Stimulated activated CD4-positive, alpha-beta T cell treated with anti-CD3 and anti-CD28 coated beads, Interleukin-12 subunit alpha, Interleukin-12 subunit beta, amount 100 ng/mL, for 48 hours (primary cell): ENCODE results near the gene GIPR.
"Not testable (repeated sequence)": the region's sequence is repeated elsewhere in the genome, so short reads cannot be mapped to it uniquely, and the experiment has no call there.

Source experiments
- DNase-seq, 3 donors: peaks; one replicate each; pipeline ENCODE4 v3.0.0-alpha.2; 2020; ENCODE audit warnings: low read depth in 2 of 3, low spot score in 1 of 3

GIPR gene, protein sequence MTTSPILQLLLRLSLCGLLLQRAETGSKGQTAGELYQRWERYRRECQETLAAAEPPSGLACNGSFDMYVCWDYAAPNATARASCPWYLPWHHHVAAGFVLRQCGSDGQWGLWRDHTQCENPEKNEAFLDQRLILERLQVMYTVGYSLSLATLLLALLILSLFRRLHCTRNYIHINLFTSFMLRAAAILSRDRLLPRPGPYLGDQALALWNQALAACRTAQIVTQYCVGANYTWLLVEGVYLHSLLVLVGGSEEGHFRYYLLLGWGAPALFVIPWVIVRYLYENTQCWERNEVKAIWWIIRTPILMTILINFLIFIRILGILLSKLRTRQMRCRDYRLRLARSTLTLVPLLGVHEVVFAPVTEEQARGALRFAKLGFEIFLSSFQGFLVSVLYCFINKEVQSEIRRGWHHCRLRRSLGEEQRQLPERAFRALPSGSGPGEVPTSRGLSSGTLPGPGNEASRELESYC

DNA sequence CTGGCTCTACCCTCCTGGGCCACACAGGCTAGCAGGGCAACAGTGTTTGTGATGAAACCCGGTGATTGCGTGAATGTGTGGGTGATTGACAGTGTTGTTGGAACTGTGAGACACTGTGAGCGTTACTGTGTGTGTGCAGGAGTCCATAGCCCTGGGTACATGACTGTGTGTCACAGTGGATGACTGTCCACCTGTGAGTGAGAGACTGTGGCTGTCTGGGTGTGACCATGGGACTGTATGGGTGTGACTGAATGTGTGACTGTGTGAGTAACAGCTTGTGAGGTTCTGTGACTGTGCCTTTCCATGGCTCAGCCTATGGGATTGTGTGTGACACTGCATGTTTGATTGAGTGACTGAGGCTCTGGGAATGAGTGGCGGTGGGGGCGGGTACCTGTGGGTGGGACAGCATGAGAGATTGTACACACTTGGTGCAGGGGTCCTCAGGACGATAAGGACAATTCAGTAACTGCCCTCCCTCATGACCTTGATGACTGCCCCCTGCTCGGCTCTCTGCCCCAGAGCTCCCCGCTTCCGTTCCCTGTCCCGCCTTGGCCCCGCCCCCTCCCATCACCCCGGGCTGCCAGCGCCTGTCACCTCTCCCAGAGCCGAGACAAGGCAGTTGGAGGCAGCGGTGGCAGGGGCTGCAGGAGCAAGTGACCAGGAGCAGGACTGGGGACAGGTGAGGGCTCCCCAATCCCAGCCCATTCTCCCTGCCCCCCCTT, at the start of gene GIPR:
Gene GIPR (plus strand): TSS at position 602 of the 722 bp plus-strand sequence. CDS start 1,300 bp downstream, outside the sequence.
- DNase-seq, result peak; percentile 64 to 72 (median 68)

DNA sequence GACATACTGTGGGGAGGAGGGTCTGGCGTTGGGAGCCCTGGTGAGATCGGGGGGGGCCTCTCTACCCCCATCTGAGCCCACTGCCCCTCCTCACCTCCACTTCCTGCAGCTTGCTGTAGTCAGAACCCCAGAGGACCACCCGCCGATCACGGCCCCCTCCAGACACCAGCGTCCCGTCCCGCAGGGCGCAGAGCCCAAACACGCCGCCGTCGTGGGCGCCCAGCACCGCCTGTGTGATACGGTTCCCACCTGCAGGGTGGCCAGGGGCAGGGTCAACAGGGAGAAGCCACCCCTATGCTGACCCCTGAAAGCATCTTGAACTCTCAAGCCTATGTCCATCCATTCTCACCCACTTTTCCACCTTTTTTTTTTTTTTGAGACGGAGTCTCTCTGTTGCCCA, 46.6 kb upstream of the GIPR start:
- DNase-seq, result no peak

DNA sequence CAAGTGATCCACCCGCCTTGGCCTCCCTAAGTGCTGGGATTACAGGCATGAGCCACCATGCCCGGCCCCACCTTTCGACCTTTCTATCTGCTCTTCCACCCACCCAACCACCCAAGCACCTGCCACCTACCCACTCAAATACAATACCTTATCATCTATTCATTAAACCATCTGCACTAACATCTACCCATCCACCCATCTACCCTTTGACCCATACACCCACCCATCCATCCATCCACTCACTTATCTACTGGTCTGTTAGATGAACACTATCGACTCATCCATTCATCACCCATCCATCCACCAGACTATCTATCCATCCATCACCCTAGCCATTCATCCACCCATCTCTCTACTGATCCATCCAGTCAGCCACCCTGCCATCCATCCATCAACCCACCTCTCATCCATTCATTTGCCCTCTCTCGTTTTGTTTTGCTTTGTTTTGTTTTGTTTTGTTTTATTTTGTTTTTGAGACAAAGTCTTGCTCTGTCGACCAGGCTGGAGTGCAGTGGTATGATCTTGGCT, 46.0 kb upstream of the GIPR start:
- no peak for DNase-seq

DNA sequence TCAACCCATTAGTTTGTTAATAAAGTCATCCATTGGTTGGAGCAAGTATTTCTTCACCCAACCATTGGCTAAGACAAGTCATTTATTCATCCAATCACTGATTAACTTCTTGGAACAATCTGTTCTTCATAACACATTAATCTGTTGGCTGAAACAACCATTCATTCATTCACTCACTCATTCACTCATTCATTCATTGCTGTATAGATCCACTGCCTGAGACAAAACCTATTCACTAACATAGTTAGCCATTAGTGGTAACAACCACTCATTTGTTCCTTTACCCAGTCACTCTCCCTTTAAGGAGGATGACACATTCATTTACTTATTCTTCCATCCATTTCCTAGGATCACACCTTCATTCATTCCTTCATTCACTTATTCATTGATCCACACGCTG, 44.0 kb upstream of the GIPR start:
- no peak for DNase-seq

DNA sequence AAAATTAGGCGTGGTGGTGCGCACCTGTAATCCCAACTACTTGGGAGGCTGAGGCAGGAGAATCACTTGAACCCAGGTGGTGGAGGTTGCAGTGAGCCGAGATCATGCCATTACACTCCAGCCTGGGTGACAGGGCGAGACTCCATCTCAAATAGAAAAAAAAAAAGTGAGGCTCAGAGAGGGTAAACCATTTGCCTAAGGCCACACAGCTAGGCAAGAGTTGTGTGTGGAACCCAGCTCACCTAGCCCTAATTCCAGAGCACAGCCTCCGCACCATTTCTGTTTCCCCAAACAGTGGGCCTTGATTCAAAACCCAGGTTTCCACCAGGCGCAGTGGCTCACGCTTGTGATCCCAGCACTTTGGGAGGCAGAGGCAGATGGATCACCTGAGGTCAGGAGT, 39.8 kb upstream of the GIPR start:
- not testable (repeated sequence) for DNase-seq

DNA sequence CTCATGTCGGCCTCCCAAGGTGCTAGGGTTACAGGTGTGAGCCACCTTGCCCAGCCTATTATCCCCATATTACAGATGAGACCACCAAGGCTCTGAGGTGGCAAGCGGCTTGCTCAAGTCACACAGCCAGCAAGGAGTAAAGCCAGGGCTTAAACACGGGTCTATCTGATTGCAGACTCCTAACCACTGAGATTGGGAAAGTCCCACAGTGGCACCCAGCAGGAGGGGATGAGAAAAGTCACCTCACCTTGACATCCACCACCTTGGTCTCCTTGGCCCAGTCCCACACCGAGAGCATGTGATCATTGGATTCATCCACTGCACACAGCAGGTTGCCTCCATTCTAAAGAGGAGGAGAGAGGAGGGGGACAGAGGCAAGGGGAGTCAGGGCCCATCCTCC, 38.3 kb upstream of the GIPR start:
- DNase-seq, result no peak

DNA sequence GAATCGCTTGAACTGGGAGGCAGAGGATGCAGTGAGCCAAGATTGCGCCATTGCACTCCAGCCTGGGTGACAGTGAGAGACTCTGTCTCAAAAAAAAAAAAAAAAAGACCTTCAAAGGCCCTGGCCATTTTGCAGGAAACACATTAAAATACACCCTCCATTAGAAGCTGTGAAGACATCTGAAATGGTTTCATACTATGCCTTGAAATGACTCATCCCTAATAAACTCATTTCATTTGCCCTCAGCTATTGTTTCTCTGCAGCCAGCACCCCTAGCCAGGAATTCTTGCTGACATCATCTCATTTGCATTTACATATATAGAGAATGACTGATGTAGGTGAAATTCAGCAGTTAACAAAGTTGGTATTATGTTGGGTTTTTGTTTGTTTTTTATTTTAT, 37.6 kb upstream of the GIPR start:
- no peak for DNase-seq

DNA sequence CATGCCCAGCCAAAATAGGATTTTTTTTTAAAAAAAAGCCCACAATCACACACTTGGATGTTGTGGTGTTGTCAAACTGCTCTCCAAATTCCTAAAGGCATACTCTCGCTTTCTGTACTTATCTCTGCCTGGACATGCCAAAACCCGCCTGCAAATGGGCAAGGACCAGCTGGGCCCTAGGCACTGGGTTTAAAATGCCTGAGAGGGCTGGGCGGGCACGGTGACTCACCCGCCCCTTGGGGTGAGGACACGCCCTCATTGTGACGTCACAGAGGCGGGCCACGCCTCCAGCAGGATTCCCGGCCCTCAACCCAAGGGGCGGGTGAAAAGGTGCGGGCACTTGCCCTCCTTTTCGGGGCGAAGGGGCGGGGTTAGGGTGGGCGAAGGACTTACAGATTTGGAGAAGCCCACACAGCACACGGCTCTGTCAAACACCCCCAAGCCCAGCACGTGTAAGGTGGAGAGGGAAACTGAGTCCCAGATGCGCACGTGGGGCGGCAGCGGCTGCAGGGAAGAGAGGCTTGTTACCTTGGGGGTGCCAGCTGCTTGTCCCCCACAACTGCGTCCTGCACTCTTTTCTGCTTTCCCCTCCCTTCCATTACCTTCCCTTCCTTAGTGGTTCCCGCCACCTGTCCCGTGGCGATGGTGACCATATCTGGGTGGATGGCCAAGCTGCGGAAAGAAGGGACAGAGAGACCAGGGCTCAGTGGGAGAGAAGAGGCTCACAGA, 35.4 kb upstream of the GIPR start:
- peak in 2 of 3 donors; percentile 43 to 53 for DNase-seq

DNA sequence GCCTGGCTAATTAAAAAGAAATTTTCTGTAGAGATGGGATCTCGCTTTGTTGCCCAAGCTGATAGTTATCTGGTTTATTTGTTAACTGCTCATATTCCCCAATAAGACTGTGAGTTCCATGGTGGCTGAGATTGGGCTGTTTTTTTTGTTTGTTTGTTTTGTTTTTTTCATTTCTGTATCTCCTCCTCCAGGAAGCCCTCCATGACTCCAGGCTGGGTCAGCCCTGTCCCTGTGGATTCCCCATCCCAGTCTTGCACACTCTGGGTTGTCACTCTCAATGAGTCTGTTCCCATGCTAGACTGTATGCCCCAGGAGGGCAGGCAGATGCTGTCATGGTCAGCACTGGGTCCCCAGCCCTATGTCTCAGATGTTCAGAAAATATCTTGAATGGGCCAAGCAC, 31.7 kb upstream of the GIPR start:
- no peak for DNase-seq

DNA sequence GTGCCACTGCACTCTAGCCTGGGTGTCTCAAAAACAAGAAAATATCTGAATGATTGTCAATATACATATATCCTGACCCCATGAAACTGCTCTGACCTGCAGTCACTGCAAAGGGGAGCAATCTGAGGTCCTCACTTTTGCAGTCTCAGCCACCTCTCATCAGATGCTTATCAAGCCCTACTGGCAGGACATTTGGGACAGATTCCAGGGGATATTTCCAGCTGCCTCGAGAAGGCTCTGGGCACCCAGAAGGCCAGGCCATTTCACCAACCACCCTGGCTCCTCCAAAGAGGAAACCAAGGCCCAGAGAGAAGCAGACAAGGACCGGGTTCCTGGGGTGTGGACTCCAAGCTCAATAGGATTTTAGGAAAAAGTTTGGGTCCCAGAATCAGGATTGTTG, 31.1 kb upstream of the GIPR start:
- no peak for DNase-seq

DNA sequence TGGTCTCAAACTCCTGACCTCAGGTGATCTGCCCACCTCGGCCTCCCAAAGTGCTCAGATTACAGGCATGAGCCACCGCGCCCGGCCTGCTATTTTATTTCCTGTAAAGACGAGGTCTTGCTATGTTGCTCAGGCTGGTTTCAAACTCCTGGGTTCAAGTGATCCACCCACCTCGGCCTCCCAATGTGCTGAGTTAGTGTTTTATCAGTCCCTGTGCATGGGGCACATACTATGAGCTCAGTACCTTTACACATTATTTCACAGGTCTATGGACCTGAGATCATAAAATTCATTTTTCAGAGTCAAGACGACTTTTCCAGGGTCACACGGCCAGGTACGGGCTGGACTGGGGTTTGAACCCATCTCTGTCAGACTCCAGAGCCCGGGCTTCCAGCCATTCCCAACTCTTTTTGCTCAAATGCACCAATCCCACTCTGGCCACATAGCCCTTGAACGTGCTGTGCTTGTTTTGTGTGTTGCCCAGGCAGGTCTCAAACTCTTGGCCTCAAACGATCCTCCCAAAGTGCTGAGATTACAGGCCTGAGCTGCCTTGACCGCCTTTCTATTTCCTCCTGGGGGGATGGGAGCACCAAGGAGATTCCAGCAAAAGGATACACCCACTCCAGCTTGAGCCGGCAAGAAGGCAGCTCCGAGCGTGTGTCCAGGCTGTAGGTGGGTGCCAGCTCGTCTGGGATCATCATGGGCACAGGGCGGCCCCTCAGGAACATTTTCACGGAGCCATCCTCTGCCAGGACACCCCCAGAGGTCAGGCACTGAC, 29.9 kb upstream of the GIPR start:
- no peak for DNase-seq

DNA sequence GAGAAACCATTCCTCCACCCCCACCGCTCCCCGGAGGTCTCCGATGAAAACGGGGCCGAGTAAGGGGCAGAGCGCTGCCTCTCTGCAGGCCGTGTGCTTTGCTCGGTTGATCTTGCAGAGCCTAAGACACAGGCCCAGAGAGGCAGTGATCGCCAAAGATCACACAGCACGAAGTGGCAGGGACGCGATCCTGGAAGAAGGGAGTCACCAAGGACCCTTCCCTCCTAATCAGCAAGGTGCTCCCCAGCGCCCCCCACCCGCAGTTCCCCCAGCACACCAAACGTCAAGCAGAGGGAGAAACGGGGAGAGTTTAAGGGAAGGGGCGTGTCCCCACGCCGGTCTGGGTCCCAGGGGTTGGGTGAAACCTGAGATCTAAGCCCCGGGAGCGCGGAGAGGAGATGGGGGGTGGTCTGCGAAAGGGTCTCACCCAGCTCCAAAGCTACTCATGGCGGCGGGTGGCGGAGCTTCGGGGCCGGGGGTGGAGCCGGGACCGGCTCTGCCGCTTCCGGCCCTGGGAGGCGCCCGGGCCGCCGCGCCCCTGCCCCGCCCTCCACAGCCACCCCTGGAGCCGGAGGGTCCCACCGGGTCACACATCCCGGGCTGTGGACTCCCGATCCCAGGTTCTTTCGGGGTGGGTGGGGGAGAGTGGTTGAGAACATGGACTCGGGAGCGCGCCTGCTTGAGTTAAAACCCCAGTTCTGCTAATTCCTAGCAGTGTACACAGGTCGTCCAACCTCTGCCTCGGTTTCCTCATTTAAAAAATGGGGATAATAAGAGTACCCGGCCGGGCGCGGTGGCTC, 28.9 kb upstream of the GIPR start, which contains the start of gene EML2:
Gene EML2 (minus strand): TSS at position 468 of the 800 bp plus-strand sequence. CDS start 21 bp downstream, at position 447.
- peak in 1 of 3 donors; percentile 54 for DNase-seq

DNA sequence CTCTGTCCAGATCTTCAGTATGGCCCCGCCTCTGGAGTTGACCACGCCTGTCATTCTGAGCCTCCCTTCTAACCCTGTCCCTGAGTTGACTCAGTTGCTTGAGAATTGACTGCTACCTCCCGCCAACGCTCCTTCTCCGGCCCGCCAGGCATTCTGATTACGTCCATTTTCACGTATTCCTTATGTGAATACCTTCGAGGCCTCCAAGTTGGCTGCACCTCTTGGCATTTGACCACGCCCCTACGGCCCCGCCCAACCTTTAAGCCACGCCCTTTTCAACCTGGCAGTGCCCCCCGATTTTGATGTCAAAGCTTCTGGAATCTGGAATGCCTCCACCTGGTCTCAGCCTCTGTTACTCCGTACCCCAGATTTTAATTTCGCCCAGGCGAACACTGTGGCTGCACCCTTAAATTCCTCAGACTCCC, 27.2 kb upstream of the GIPR start:
- peak in 2 of 3 donors; percentile 54 to 65 for DNase-seq

DNA sequence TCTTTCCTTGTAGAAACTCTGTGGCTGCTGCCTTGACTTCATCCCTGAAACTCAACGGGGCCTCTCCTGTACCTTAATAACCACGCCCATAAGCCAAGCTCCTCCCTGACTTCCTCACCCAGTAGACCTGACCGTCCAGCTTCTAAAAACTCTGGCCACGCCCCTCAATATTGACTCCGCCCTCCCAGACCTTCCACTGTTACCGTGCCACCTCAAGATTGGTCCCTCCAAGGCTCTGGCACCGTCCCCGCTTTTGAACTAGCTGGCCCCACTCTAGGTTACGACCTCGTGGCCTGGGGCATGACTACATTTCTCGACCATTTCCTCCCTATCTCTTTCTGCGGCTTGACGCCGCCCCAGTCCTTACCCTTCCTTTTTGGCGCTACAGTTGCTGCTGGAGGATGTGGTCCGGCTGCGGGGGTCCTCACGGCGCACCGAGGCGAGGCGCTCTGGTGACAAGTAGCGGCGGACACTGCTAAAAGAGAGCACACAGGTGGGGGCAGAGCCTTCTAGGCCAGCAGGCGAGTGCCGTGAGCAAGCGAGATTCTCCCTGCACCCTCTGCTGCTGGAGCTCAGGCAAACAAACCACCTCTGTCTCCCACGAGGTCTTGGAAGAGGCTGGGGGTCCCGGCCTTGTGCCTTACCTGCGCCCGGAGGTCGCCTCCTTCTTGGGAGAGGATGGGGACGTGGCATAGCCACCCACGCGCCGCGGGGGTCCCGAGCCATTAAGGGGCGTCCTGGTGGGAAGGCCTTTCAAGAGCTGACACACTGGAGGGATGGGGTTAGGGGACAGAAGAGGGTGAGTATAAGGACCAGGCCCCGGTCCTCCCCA, 26.5 kb upstream of the GIPR start:
- DNase-seq, result peak; percentile 88 to 90 (median 89)

DNA sequence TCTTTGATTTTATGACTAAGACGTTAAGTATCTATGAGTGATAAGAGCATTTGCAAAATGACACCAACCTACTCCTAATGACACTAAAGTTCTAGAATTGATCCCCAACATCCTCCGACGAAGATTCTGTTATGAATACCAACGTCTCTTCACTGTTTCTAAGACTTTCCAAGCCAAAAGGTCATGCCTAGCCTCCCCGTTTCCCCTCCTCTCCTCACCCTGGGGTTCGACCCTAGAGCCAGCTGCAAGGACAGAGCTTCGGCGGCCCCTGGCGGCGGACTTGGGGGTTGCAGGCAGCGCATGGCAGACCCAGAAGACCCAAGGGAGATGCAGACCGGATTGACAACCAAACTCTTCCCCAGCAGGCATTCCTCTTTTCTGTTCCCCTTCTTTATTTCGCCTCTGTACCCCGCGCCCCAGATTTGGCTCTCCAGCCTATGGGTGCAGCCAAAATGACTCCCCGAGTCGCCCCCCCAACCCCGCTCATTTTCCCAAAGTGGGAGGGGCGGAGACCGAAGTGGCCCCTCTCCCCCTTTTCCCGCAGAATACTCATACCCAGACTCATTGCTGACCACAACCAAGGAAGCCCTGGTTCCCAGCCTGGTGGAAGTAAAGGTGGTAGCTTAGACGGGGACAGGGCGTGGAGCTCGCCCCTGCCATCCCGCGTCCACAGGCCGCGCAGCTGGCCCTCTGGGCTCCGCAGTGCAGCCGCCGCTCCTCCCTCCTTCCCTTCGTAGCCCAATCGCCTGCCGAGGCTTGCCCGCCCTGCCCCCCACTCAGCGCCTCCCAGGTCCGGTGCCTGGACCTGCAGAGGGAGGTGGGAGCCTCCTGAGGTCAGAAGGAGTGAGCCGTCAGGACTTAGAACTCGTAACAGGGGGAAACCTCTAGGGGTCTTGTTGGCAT, 24.7 kb upstream of the GIPR start:
- peak; percentile 93 to 98 (median 96) for DNase-seq

DNA sequence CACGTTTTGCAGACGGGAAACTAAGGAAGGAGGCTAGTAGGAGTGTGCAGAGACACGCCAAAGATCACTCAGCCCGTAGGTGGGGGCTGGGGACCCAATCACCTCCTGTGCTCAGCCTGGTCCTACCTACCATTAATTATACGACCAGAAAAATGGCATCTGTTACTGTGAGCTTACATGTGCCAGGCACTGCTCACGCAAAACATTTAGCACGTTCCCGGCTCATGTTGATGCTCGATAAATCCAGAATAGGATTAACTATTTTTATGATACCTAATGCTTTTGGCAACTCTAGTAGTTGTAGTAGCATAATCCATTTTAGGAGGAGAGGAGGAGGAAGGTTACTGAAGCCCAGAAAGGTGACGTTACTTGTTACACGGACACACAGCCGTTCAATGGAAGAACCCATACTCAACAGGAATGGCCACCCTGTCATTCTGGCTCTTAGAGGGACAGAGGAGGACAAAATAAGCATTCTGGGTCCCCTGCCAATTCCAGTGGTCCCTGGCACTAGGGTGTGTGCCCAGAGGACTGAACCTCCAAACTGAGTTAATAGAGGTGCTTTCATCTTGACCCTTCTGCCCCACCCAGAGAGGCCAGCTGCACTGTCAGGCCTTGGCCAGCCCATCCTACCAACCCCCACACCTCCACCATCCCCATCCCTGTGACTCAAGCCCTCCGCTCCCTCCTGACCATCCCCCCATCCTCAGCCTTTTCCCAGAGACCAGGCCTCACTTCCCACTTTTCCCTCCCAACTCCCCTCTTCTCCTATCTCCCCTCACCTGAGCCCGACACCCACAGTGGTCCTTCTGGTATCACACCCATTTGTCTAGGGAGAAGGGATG, 23.9 kb upstream of the GIPR start:
- DNase-seq, result no peak
